HUES48 (cell line): ENCODE measurements around the gene NKD2.

Experiments used
- H3K27ac ChIP-seq: one replicate; pipeline ENCODE4 v1.7.0; 2013; ENCODE audit warnings: low read depth, low read length, inconsistent platforms
- H3K27me3 ChIP-seq: 2 replicates; pipeline ENCODE4 v1.6.1; 2013; ENCODE audit warnings: mild to moderate bottlenecking, low read length; ENCODE audit not compliant: control insufficient read depth, insufficient read depth
- H3K36me3 ChIP-seq: 2 replicates; pipeline ENCODE4 v1.6.1; 2013; ENCODE audit warnings: low read length; ENCODE audit not compliant: control insufficient read depth, insufficient read depth
- H3K4me1 ChIP-seq: 2 replicates; pipeline ENCODE4 v1.6.1; 2013; ENCODE audit warnings: mild to moderate bottlenecking, low read length; ENCODE audit not compliant: control insufficient read depth, insufficient read depth
- H3K4me3 ChIP-seq: 2 replicates; pipeline ENCODE4 v1.5.1; 2013; ENCODE audit warnings: mild to moderate bottlenecking, low read depth, low read length
- H3K9ac ChIP-seq: 2 replicates; pipeline ENCODE4 v1.6.1; 2013; ENCODE audit warnings: mild to moderate bottlenecking, low read depth, low read length, moderate library complexity
- H3K9me3 ChIP-seq: 2 replicates; pipeline ENCODE4 v1.6.1; 2013; ENCODE audit warnings: low read length; ENCODE audit not compliant: control insufficient read depth, insufficient read depth

The NKD2 gene

GRCh38 chr5:1027631-1028441, 19.2 kb downstream of the NKD2 start:
- Histone ChIP-seq H3K27ac (no peak overlapping the region), H3K9me3 (no peaks in the 10 kb centered on the region), H3K4me3 (no peak overlapping the region), H3K9ac (no peak overlapping the region), H3K36me3 (no peaks in the 10 kb centered on the region), H3K4me1 (no peaks in the 10 kb centered on the region), H3K27me3 (no peaks in the 10 kb centered on the region)

GRCh38 chr5:1028481-1029281, 20.1 kb downstream of the NKD2 start:
- H3K4me1 ChIP-seq = no peaks in the 10 kb centered on the region
- no peak overlapping the region for H3K9ac ChIP-seq
- no peak overlapping the region for H3K4me3 ChIP-seq
- no peak overlapping the region for H3K27ac ChIP-seq
- no peaks in the 10 kb centered on the region for H3K36me3 ChIP-seq
- H3K9me3 ChIP-seq = no peaks in the 10 kb centered on the region
- H3K27me3 ChIP-seq = no peaks in the 10 kb centered on the region

GRCh38 chr5:1029282-1029944, 20.8 kb downstream of the NKD2 start:
- no peak overlapping the region for H3K4me3 ChIP-seq
- H3K9me3 ChIP-seq = no peaks in the 10 kb centered on the region
- no peak overlapping the region for H3K27ac ChIP-seq
- no peak overlapping the region for H3K9ac ChIP-seq
- H3K36me3 ChIP-seq = no peaks in the 10 kb centered on the region
- H3K4me1 ChIP-seq = no peaks in the 10 kb centered on the region
- H3K27me3 ChIP-seq = no peaks in the 10 kb centered on the region

- Histone ChIP-seq H3K27me3 (no peaks in the 10 kb centered on the region), H3K27ac (no peak overlapping the region), H3K4me3 (no peak overlapping the region), H3K9ac (no peak overlapping the region), H3K9me3 (no peaks in the 10 kb centered on the region), H3K36me3 (no peaks in the 10 kb centered on the region), H3K4me1 (no peaks in the 10 kb centered on the region)
Observed at GRCh38 chr5:1029945-1030625, 21.5 kb downstream of the NKD2 start.

GRCh38 chr5:1030801-1031271, 22.2 kb downstream of the NKD2 start:
- H3K9me3 ChIP-seq = no peaks in the 10 kb centered on the region
- no peak overlapping the region for H3K27ac ChIP-seq
- H3K4me1 ChIP-seq = no peaks in the 10 kb centered on the region
- H3K27me3 ChIP-seq = no peaks in the 10 kb centered on the region
- H3K4me3 ChIP-seq = no peak overlapping the region
- no peak overlapping the region for H3K9ac ChIP-seq
- no peaks in the 10 kb centered on the region for H3K36me3 ChIP-seq

GRCh38 chr5:1031306-1031959, 22.8 kb downstream of the NKD2 start:
- H3K27me3 ChIP-seq = no peaks in the 10 kb centered on the region
- no peak overlapping the region for H3K9ac ChIP-seq
- no peak overlapping the region for H3K27ac ChIP-seq
- H3K4me3 ChIP-seq = no peak overlapping the region
- H3K4me1 ChIP-seq = no peaks in the 10 kb centered on the region
- H3K9me3 ChIP-seq = no peaks in the 10 kb centered on the region
- H3K36me3 ChIP-seq = no peaks in the 10 kb centered on the region

- no peak overlapping the region for H3K9ac ChIP-seq
- no peak overlapping the region for H3K4me3 ChIP-seq
- H3K27me3 ChIP-seq = no peaks in the 10 kb centered on the region
- no peak overlapping the region for H3K27ac ChIP-seq
- no peaks in the 10 kb centered on the region for H3K36me3 ChIP-seq
- no peaks in the 10 kb centered on the region for H3K4me1 ChIP-seq
- no peaks in the 10 kb centered on the region for H3K9me3 ChIP-seq
Observed at GRCh38 chr5:1032011-1032410, 23.4 kb downstream of the NKD2 start.

GRCh38 chr5:1032551-1033027, 24.0 kb downstream of the NKD2 start:
- H3K27me3 ChIP-seq = no peaks in the 10 kb centered on the region
- H3K9ac ChIP-seq = no peak overlapping the region
- no peaks in the 10 kb centered on the region for H3K4me1 ChIP-seq
- no peaks in the 10 kb centered on the region for H3K36me3 ChIP-seq
- H3K4me3 ChIP-seq = no peak overlapping the region
- H3K9me3 ChIP-seq = no peaks in the 10 kb centered on the region
- H3K27ac ChIP-seq = no peak overlapping the region

GRCh38 chr5:1033178-1033577, 24.6 kb downstream of the NKD2 start:
- H3K27me3 ChIP-seq = no peaks in the 10 kb centered on the region
- H3K4me1 ChIP-seq = no peaks in the 10 kb centered on the region
- H3K9me3 ChIP-seq = no peaks in the 10 kb centered on the region
- no peak overlapping the region for H3K27ac ChIP-seq
- no peak overlapping the region for H3K4me3 ChIP-seq
- H3K9ac ChIP-seq = no peak overlapping the region
- no peaks in the 10 kb centered on the region for H3K36me3 ChIP-seq
